Measurements from ENCODE around the gene NCAM1.

- TF ChIP-seq ATF3 (CRISPR knock-in tag; conservative IDR thresholded peaks at IDR 0.05) (no peak), ATF1 (CRISPR knock-in tag; IDR thresholded peaks at IDR 0.05) (no peak)
These were observed 215.6 kb downstream of the NCAM1 start for GRCh38 chr11:113176599-113177360.
